GM15510 (cell line): ENCODE measurements around the gene MAP7D3.

Experiments
- POLR2A ChIP-seq: IDR thresholded peaks from 3 replicates; pipeline ENCODE4 v1.6.1; 2011; ENCODE audit warnings: borderline replicate concordance; ENCODE audit not compliant: insufficient read length; ENCODE audit errors: extremely low read depth

The MAP7D3 gene

GRCh38 chrX:136262243-136262642 lies 11.0 kb upstream of the MAP7D3 start:
- TF ChIP-seq POLR2A = no peak

- no peak for TF ChIP-seq POLR2A
Measured at GRCh38 chrX:136261321-136261720, 10.1 kb upstream of the MAP7D3 start.

GRCh38 chrX:136260776-136261175 lies 9.6 kb upstream of the MAP7D3 start:
- no peak for TF ChIP-seq POLR2A

- TF ChIP-seq POLR2A = no peak
Measured at GRCh38 chrX:136259543-136259942, 8.3 kb upstream of the MAP7D3 start.

GRCh38 chrX:136258951-136259350 lies 7.8 kb upstream of the MAP7D3 start:
- TF ChIP-seq POLR2A = no peak

- TF ChIP-seq POLR2A = no peak
Measured at GRCh38 chrX:136256026-136256425, 4.8 kb upstream of the MAP7D3 start.

GRCh38 chrX:136255541-136255940 lies 4.3 kb upstream of the MAP7D3 start:
- no peak for TF ChIP-seq POLR2A

- no peak for TF ChIP-seq POLR2A
Measured at GRCh38 chrX:136250191-136251040, 784 bp downstream of the MAP7D3 start.

- TF ChIP-seq POLR2A = no peak
Measured at GRCh38 chrX:136246201-136246600, 5.0 kb downstream of the MAP7D3 start.

GRCh38 chrX:136237074-136237473 lies 14.1 kb downstream of the MAP7D3 start:
- TF ChIP-seq POLR2A = no peak

- TF ChIP-seq POLR2A = no peak
Measured at GRCh38 chrX:136228839-136229207, 22.4 kb downstream of the MAP7D3 start.

- no peak for TF ChIP-seq POLR2A
Measured at GRCh38 chrX:136227948-136228838, 23.0 kb downstream of the MAP7D3 start.

- no peak for TF ChIP-seq POLR2A
Measured at GRCh38 chrX:136227074-136227473, 24.1 kb downstream of the MAP7D3 start.

- TF ChIP-seq POLR2A = no peak
Measured at GRCh38 chrX:136221851-136222513, 29.2 kb downstream of the MAP7D3 start.

- TF ChIP-seq POLR2A = no peak
Measured at GRCh38 chrX:136220951-136221350, 30.2 kb downstream of the MAP7D3 start.
